Activated CD8-positive, alpha-beta memory T cell treated with anti-CD3 and anti-CD28 coated beads, Interleukin-2, amount 50 U/mL, for 24 hours (primary cell): Measurements from ENCODE around the gene LY6G5C.
A peak's percentile ranks its signal among the peaks of the same experiment; 100 is the strongest.
"Not testable (repeated sequence)": the region's sequence is repeated elsewhere in the genome, so short reads cannot be mapped to it uniquely, and the experiment has no call there.

Source experiments
- DNase-seq: peaks from one replicate; pipeline ENCODE4 v3.0.0-alpha.2; 2020; ENCODE audit errors: extremely low read depth

LY6G5C gene

DNA sequence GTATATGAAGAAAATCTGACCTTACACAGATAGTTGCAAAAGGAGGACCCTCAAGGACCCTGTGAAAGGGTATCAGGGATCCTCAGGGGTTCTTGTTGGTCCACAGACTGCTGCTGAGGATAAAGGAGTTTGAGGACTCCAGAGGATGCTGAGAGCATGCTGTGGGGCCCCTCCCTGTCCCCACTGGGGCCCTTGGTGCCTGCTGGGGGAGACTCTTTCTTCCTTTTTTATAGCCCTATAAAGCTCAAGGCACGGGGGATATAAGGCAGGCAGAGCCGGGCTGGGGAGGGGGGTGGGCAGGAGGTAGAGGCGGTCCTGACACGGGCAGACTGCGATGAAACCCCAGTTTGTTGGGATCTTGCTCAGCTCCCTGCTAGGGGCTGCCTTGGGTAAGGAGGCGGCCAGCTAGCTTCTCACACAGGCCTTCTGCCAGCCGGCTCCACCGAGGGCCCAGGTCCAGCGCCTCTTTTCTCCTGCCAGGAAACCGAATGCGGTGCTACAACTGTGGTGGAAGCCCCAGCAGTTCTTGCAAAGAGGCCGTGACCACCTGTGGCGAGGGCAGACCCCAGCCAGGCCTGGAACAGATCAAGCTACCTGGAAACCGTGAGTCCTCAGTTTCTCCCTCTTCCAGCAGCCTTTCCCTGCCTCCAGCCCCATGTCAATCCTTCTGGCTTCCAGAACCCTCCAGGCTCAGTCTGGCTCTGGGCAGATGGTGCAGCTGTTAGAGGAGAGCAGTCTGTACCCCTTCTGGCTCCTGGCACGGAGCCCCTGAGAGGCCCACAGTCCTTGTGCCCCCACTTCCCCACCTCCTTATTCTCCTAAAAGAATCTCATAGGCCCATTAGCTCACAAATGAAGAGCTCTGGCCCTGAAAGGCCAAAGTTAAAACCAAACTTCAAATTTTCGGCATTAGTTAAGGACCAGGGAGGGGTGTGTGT is 34.4 kb upstream of the LY6G5C start, which contains the start of gene LY6G6D:
Gene LY6G6D, plus strand, starts transcription at position 327 of the 937 bp plus-strand sequence. Its CDS starts 8 bp downstream, at position 335.
- DNase-seq, result no peak

DNA sequence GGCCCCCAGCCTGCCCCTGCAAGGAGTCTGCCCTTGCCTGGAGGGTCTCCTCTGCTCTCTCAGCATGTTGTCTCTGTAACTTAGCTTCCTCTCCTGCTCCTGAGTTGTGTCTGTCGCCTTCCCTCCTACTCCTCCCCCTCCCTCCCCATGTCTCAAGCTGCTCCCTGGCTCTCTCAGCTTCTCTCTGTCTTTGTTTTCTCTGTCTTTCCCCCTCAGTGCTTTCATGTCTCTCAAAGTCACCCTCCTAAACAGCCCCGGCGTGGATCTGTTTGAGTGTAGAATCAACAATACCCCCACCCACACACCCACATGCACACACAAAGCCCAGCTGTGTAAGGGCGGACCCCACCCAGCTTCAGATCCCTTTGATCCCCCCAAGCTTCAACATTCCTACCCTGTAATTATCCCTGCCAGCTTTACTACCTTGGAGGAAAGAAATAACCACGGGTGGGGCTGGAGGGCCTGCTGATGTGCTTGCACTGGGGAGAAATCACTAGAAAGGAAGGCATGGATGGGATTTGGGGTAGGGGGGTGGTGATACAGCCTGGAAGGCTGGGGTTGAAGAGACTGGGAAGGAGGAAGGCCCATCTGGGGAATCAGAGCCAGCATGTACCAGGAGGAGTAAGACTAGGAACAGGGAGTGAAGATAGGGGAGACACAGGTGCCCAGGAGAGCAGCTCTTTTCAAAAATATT is 33.3 kb upstream of the LY6G5C start:
- DNase-seq, result no peak

DNA sequence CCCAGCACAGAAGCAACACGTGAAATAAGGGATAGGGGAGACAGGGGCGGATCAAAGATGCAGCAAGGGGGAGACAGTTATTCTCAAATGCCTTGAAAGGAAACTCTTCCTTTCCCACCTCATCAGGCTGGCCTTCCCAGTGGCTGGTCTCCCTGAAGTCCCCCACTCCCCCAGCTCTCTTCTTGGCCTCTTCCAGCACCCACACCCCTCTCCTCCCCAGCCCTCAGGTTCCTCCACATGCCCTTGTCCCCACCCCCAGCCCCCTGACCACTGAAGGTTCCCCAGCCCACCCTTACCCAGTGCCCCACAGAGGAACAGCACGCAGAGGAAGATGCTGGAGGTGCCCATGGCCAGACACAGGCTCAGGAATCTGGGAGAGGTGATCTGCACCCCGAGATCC is 32.6 kb upstream of the LY6G5C start:
- no peak for DNase-seq

DNA sequence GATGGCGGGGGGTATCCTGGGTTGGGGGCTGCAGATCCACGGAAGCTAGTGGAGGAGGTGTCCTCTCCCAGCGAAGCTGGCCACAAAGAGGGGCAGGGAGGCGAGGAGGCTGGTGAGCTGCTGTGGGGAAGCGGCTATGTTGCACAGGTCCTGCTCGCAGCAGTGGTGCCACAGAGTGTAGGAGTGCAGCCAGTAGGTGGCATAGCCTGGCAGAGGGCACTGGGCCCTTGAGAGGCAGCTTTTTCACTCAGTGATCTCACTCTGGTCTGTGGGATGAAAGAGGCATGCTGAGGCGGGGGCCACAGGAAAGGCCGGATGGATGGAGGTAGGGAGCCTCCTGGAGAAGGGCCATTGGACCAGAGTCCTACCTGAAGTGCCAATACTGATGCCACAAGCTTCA is 31.4 kb upstream of the LY6G5C start:
- no peak for DNase-seq

DNA sequence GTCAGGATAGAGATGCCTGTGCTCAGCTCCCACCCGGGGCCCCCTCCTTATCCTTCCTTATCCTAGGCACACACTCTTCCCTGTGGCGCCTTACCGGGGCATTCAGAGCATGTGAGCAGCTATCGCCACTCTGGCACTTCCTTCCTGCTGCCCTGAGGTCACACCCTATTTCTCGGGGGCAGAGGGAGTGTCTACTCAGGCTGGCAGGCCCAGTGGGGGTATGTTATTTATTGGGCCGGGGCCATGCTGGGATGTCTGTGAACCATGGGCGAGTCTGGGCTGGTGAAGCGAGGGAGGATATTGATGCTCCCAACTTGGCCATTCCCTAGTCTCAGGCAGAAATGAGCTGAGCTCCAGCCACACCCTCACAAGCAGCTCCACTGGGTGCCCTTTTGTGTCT is 30.4 kb upstream of the LY6G5C start:
- DNase-seq, result no peak

DNA sequence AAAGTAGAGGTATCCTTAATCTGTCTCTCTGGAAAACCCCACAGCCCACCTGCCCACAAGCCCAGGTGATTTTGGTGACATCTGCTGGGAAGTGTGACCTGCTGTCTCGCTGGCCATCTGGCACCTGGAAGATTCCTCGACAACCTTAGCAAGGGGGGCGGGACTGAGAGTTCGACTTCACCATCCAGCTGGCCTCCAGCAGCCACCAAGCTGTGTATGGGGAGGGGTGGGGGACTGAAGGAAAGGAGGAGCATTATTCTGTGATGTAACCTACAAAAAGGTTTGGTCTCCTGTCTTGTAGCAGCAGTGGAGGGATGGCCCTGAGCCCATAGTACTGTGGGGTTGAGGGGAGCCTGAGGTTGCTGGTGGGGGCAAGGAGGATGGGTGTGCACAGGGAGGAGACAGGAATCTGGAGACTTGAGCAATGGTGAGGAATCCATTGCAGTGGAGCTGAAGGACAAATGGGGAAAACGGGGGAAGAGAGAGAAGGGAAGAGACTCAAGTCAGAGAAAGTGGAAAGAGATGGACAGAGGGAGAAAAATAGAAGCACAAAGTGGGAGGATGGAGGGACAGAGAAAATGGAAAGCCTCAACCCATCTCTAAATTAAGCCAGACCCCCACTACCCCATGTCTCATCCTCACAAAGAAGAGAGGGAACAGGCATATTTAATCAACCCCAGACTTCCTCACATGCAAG is 29.8 kb upstream of the LY6G5C start:
- no peak for DNase-seq

DNA sequence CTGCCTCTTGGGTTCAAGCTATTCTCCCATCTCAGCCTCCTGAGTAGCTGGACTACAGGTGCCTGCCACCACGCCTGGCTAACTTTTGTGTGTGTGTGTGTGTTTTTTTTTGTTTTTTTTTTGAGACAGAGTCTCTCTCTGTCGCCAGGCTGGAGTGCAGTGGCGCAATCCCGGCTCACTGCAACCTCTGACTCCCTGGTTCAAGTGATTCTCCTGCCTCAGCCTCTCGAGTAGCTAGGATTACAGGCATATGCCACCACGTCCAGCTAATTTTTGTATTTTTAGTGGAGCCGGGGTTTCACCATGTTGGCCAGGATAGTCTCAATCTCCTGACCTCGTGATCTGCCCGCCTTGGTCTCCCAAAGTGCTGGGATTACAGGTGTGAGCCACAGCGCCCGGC is 28.3 kb upstream of the LY6G5C start:
- not testable (repeated sequence) for DNase-seq

DNA sequence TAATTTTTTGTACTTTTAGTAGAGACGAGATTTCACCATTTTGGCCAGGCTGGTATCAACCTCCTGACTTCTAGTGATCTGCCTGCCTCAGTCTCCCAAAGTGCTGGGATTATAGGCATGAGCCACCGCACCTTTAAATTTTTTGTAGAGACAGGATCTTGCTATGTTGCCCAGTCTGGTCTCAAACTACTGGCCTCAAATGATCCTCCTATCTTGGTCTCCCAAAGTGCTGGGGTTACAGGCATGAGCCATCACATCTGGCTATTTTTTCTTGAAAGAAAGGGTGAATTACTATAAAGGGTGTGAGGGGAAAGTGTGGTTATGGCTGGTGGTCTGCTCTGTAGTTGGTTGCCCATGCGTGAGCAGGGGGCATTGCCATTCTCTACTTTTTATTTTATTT is 27.4 kb upstream of the LY6G5C start:
- no peak for DNase-seq

DNA sequence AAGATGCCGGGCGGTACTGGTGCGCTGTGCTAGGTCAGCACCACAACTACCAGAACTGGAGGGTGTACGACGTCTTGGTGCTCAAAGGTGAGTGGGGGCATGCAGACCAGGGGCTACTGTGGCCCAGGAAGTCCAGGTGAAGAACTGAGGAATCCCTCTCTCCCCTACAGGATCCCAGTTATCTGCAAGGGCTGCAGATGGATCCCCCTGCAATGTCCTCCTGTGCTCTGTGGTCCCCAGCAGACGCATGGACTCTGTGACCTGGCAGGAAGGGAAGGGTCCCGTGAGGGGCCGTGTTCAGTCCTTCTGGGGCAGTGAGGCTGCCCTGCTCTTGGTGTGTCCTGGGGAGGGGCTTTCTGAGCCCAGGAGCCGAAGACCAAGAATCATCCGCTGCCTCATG is 26.8 kb upstream of the LY6G5C start:
- DNase-seq, result no peak

DNA sequence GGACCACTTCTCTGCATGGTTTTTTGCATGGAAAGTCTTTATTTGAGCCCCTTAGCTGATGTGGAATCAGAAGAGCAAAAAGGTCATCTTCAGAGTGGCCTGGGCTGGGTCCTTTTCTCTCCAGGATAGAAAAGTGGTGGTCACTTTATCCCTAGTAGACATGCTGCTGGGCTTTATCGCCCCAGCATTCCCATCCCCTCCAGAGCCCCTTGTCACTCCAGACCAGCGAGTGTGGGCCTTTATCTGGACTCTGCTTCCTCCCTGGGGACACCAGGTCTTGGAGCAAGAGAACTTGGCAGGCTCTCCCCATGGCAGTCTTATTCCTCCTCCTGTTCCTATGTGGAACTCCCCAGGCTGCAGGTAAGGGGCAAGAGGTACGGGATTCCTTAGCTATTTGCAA is 25.7 kb upstream of the LY6G5C start, which contains the start of gene LY6G6F:
Gene LY6G6F, plus strand, starts transcription at position 268 of the 400 bp plus-strand sequence. Its CDS starts 41 bp downstream, at position 309.
- no peak for DNase-seq

DNA sequence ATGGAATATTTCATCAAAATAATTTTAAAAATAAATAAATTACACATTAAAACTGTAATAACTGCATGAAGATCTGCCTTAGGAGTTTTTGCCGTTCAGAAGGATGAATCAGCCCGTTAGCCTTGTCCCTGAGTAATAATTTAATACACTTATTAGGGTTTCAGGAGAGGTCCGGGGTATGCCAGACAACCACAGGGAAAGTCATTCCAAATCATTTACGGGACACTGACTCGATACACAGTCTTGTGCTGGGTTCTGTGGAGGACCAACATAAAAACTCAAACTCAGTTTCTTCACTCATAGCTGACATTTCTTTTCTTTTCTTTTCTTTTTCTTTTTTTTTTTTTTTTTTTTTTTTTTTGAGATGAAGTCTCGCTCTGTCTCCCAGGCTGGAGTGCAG is 25.1 kb upstream of the LY6G5C start:
- no peak for DNase-seq

DNA sequence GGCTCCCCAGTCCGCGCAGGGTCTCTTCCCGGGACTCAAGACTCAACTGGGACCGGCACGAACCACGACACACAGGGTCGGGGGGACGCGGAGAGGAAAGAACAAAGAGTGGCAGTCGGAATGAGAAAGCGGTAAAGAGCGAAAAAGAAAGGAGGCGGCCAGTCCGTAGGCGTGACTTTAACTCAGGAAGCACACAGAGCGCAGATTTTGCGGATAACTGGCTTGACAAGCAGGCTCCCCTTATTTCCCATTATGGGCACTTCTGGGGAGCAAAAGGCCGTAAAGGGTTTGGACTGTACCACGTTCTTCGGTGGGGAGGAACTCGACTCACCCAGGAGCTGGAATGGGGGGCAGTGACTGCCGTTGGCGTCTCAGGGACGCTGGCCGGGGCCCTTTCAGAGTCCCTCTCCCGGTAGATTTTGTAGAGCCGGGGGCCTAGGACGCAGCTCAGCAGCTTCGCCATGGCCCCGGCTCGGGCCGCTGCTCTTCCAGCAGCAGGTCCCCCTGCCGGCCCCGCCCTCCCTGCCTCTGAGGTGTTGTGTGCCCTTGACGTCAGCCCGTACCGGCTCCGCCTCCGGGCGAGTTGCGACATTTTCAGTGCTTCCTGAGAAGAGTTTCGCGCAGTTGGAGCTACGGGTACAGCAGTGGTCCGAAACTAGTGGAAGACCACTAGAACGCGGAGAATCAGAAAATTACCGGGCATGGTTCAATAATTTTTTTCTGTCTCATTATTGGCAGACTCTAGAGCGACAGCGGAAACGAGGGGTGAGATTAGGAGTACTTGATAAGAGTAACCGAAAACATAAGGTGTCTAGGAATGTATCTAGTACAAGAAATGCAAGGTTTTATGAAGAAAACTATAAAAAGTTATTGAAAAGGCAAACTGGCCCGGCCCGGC is 22.2 kb upstream of the LY6G5C start, which contains the start of gene ABHD16A:
Gene ABHD16A, minus strand, starts transcription at position 506 of the 898 bp plus-strand sequence. Its CDS starts 43 bp downstream, at position 463.
- peak; percentile 94 for DNase-seq

DNA sequence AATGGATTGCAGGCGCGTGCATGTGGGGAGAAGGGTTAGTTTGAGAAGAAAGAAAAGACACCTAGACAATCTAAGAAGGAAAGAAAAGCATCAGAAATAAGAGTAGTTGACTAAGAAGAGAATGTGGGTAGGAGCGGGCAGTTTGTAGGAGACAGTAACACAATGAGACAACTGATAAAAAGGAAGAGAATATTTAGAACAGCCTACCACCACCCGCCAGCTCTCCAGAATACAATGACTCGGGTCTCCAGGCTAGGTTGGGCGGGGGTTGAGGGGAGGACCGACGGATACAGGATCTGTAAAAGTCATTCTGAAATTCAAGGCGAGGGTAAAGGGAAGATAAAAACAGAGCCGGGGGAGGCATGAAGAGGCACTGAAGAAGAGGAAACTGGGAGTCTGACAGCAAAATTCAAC is 21.5 kb upstream of the LY6G5C start:
- DNase-seq, result no peak

DNA sequence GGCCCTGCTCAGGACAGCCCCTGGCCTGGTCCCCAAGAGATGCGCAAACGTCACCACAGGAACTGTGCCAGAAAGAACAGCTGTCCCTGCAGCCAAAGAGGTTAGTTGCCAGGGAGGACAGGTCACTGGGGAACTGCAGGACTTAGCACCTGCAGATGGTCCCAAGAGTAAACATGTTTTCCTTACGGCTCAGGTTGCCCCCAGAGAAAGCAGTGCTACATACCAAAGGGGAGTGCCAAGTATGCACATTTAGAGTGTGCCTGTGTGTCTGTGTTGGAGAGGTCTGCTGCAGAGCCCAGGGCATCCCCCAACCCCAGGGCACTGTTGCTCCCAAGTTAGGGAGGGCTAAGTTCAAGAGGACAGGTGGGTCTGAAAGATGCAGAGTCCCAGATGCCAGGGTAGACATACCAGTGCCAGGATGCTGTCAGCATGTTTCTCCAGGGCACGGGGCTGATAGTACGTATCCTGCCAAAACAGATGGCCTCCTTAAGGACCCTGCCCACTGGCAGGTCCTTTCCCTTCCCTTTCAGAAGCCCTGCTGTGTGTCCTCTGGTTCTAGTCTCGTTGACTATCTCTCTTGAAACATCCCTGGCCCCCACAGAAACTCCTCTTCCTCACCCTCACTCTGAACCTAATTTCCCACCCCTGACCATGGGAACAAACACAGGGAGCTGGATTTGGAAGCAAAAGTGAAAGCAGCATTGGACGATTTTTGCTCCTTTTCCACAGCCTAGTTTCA is 21.0 kb upstream of the LY6G5C start:
- DNase-seq, result no peak

DNA sequence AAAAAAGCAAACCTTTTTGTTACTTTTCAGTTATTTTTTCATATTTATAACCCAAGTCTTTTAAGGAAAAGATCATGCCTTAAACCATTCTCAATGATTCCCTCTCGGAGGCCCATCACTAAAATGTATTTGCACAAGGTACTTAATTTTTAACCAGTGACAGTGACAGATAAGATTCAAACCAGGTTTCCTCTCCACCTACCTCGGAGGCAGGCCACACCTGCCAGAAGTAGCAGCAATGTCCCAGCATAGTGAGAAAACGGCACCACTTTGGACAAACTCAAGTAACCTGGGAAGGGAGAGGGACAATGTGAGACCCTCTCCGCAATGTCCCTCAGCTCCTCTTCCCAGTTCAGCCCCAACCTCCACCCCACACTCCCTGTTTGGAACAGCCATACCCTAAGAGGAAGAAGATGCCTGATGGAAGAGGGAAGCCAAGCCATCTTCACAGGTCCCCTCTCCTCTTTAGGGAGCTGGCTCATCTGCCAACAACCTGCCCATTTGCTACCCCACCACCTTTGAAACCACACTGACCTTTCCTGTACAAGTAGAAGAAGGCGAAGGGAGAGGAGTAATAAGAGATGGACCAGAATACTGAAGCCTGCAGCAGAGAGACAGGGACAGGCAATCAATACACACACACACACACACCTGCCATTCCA is 20.0 kb upstream of the LY6G5C start:
- no peak for DNase-seq

DNA sequence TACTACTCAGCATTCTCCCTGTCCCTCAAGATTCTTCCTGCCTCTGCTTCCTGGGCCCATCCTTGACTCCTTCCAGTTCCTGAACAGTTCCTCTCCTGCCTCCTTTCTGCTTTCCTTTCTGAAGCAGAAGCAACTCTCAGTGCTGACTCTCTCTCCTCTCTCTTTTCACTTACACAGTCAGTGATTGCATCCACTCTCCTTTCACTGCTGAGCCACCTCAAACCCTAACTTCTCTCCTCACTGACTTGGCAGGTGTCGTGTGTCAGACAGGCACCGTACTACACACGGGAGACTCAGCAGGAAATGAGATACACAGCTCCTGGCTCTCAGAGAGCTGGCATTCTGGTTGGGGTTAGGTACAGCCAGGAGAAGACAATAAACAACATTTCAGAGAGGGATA is 16.7 kb upstream of the LY6G5C start:
- DNase-seq, result no peak

DNA sequence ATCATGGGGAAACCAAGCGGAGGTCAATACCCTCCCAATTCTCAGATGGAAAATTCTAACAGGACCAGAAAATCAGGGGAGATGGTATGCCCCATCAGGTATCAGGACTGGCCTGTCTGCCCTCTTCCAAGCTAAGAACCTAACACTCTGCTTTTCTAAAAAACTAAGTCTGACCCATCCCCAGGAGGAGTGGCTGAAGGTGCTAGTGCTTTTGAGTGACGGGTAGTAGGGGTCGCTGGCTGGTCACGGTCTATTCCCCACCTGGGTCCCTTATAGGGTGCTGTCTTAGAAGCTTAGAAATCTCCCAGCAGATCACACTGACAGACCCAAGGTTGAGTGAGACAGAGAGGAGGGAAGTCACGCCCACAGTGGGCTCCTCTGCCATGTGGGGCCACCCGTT is 12.7 kb upstream of the LY6G5C start:
- no peak for DNase-seq

DNA sequence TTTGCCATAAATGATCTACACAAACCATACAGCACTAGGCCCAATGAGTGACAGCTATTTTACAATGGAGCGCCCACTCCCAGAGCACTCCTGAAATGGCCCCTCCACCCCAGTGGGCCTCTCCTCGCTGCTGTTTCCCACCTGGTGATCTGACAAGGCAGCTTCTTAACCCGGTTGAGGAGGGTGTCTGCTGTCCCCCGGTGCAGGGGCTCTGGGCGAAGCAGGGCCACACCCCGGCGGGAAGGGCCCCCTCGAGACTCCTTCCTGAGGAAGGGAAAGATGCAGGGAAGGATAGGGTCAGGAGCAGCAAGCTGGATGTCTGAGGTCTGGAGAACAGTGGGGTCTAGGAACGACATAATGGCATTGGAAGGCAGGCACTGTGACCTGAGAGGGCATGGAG is 12.0 kb upstream of the LY6G5C start:
- no peak for DNase-seq

DNA sequence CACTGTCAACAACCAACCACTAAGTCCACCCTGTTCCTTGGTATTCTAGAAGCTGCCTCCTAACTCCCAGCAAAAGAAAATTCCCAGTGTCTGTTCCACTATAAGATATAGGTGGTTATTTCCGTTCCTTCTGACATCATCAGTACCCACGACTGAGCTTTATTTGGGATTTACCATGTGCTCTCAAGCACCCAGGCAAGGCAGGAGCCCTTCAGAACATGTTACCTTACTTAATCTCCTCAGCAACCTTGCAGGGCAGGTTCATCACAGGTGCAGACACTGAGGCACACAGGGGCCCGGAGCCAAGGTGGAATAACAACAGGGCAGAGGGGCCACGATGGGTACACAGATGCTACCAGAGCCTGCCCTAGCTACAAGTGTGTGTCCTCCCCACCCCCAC is 11.5 kb upstream of the LY6G5C start:
- no peak for DNase-seq

DNA sequence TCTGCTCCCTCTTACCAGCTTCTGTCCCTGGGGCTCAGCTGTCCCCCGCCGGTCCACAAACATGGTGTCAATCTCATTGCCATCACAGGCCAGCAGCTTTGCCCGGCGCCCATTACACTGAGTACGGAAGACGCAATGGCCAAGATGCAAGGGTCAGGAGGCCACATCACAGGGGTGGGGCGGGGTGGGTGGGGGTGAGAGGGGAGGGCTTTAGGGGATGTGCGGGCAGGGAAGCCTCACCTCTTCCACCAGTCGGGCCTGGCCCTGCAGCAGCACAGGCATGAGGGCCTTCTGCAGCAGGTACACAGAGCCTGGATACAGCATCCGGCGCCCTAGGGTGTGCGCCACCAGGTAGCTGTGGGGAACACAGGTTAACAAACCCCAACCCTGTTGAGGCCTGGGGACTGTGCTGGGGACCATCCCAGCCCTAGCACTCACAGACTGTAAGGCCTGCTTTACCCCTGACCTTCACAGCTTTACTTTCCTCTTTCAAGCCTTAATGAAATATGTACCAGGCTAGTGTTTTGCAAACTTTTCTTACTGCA is 10.8 kb upstream of the LY6G5C start:
- no peak for DNase-seq
